ENCODE results near the gene AKR1C8.
"Not testable (repeated sequence)": the region's sequence is repeated elsewhere in the genome, so short reads cannot be mapped to it uniquely, and the experiment has no call there.

AKR1C8 gene

DNA sequence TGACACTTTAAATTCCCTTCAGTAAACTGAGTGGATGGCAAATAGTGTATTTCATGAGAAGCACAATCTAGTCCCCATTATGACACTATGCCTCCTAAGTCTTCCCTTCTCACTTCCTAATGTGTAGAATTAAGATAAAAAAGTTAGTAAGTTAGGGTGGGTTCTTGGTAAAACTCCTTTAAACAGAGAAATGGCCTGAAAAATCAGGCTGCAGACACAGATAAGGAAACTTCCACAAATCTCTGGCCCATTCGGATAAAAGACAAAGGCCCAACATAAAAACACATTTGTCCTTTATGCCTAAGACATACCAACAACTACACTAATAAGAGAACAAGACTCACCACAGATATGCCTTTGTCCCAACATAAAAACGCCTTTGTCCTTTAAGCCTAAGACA, 21.5 kb downstream of the AKR1C8 start:
- DNase-seq: no peak

DNA sequence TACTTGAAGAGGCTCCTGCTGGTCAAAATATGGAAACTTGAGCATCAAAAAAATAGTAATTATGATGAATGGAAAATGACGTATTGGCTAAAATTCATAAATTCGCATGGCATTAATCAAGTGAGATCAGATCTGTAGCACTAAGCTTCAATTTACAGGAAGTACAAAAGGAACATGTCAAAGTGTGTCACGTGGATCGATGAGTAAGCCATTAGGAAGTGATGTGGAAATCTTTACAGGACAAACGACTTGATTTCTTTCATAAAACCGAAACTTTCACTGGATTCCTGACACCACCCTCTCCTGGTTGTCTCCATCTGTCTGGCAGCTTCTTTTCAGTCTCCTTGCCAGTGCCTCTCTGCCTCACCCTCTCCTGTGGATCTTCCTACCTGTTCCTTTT, 25.8 kb downstream of the AKR1C8 start:
- no peak for DNase-seq

DNA sequence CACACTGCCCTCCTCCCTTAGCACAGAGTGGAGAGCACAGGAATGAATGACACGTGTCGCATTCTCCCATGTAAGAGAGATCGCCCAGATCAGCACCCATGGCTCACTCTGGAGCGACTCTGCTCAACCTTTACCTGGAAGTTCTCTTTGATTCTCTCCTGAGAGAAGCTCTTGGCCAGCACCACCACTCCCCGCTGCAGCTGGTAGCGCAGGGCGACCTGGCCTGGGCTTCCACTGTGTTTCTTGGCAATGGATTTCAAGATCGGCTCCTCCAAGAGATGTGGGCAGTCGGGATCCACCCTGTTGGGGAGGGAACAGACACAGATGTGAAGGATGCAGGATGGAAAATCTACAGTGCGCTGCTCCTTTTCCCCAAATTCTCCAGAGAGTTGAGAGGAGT, 27.4 kb downstream of the AKR1C8 start:
- no peak for DNase-seq

DNA sequence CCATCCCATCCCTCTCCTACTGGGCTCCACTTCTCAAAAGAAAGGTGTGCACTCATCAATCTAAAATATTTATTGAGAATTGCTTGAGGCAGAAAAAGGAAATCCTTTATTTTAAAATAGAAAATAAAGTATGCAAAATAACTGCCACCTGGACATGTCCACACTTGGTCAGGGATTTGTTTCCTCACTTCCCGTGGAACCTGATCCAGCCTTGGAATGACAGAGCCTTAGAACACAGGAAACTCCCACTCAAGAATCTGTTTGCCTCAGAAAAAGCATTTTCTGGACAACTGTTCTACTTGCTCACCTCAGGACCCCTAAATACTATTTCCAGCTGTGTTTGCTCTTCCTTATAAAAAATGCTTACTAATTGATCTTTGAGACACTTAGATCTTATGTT, 29.0 kb downstream of the AKR1C8 start:
- no peak for DNase-seq

DNA sequence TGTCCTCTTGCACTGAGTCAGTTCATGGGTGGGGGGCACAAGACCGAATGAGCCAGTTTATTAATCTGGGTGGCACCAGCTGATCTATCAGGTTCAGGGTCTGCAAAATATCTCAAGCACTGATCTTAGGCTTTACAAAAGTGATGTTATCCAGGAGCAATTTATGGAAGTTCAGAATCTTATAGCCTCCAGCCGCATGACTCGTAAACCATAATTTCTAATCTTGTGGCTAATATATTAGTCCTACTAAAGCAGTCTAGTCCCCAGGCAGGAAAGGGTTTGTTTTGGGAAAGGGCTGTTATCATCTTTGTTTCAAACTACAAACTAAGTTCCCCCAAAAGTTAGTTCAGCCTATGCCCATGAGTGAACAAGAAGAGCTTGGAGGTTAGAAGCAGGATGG, 33.9 kb downstream of the AKR1C8 start:
- no peak for DNase-seq

DNA sequence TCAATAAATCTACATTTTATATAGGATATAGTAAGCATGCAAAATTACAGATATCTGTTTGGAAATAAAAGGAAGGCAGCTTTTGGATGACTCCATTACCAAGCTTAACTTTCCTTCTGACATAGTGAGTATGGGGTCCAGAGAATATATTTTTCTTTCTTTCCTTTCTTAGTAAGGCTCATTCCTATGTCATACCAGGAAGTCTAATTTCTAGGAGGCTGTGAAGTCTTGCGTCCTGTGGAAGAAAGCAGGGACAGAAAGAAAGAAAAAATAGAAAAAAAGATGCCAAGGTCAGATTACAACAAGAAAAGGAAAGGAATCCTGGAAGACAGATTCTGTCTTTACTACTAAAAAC, 36.3 kb downstream of the AKR1C8 start:
- no peak for DNase-seq

DNA sequence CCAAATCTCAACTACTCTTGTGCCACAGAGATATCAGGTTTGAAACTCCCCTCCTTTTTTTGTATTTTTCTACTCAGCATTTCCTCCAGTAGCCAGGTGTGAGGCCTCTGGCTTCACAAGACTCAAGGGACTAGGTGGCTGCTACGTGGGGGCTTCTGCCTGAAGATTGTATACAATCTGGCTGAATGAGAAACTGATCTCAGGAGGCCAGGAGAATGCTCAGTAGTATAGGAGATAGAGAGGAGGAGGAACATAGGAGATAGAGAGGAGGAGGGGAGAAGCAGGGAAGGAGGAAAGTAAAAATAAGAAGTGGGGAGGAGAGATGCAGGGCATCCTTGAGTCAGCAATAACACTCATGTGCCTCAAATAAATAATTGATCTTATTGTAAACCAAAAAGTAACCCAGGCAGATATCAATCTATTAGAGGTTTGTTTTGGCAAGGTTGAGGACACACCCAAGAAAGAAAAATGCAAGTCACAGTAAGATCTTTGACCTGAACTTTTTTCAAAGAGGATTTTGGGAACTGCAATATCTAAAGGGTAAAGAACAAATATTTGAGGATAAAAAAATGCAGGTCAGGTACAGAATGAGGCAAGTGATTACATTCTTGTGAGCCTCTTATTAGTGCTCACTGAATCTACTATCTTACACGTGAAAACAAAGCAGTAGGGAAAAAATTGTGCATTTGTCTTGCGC, 36.8 kb downstream of the AKR1C8 start:
- no peak for DNase-seq

DNA sequence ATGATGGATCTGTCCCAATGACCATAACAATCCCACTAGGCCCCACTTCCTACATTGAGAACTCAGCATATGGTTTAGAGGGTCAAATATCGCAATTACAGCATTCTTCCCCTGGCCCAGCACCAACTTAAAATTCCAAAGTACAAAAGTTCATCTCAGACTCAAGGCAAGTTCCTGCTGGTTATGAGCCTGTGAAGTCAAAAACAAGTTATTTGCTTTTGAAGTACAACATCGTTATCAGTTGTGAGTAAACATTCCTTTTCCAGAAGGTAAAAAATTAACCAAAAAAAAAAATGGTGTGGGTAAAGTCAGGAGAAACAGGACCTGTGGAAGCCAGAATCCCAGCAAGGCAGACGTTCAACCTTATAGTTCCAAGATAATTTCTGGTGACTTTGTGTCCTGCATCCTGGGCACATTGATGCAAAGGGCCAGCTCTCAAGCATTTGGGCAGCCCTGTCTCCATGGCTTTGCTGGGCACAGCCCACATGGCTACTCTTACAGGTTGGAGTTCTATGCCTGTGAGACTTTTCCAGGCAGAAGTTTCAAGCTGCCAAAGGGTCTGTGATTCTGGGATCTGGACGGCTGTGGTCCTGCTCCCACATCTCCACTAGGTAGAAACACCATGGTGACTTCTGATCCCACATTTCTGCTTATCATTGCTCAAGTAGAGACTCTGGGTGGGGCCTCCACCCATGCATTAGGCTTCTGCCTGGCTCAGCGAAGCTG, 37.5 kb downstream of the AKR1C8 start:
- no peak for DNase-seq

DNA sequence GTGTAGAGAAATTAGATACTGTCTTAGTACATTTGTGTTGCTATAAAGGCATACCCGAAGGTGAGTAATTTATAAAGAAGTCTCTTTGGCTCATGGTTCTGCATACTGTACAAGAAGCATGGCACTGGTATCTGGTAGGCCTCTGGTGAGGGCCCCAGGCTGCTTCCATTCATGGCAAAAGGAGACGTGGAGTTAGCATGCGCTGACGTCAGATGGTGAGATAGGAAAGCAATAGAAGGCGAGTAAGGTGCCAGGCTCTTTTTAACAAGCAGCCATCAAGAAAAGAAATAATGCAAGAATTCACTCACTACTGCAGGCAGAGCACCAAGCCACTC, 38.1 kb downstream of the AKR1C8 start:
- DNase-seq: no peak

DNA sequence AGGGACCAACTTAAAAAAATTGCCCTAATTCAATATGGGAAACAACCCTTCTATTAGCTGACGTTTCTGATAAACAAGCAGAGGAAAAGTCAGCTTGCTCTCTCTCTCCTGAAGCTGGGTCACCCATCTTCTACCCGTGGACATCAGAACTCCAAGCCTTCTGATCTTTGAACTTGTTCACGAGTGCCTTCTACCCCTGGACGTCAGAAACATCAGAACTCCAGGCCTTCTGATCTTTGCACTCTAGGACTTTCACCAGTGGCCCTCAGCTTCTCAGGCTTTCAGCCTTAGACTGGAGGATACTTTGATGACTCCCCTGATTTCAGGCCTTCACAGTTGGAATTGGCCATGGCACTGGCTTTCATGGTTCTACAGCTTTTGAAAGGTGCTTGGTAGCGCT, 41.8 kb downstream of the AKR1C8 start:
- DNase-seq: no peak

DNA sequence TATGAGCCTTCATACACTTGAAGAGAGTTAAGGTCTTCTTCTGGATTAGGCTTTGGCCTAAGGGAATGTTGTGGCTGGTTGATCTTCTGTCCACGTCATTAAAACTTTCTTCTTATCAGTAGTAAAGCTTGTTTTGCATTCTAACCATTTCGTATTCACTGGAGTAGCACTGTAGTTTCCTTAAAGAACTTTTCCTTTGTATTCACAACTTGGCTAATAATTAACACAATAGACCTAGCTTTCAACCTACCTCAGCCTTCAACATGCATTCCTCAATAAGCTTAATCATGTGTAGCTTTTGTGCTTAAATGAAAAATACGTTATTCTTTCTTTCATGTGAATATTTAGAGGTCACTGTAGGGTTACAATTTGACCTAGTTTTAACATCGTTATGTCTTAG, 42.8 kb downstream of the AKR1C8 start:
- DNase-seq: no peak

DNA sequence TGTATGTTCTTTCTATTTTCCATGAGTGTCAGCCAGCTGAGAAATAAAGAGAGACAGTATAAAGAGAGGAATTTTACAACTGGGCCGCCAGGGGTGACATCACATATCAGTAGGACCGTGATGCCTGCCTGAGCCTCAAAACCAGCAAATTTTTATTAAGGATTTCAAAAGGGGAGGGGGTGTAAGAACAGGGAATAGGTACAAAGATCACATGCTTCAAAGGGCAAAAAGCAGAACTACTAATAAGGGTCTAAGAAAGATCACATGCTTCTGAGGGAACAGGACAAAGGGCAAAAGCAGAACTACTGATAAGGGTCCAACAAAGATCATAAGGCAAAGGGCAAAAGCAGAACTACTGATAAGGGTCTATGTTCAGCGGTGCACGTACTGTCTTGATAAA, 47.3 kb downstream of the AKR1C8 start:
- DNase-seq: not testable (repeated sequence)

DNA sequence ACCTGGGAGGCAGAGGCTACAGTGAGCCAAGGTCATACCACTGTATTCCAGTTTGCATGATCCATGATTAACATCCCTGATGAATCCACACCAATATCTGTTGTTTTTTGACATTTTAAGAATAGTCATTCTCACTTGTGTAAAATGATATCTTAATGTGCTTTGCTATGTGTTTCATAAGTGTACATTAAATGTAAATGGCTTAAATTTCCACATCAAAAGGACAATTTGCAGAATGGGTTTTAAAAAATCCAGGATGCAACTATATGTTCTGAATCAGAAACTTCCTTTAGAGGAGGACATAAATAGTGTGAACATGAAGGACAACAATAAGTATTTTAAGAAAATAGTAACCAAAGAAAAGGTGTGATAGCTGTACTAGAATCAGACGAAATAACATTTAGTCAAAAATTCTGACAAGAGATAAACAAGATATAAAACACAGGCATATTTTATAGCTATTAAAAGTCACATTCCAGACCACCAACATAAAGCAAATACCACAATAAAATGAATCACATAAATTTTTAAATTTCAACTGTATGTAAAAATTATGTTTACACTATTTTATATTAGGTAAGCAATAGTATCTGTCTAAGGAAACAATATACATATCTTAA, 48.4 kb downstream of the AKR1C8 start:
- DNase-seq: no peak

DNA sequence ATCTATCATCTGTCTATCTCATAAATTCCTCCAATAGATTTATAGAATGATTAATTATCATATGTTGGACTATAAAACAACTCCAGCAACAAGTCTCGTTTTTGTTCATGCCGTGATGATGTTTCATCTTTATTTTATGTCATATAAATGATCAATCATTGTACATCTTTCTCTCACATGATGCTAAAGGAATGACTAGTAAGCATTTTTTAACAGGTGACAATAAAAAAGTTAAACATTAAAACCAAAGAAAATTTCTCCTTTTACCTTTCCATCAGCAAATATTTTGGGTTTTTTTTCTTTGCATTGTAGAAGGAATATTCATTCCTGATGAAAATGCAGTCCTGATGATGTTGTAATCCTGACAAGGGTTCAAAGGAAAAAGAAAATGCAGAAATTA, 49.4 kb downstream of the AKR1C8 start:
- DNase-seq: no peak

DNA sequence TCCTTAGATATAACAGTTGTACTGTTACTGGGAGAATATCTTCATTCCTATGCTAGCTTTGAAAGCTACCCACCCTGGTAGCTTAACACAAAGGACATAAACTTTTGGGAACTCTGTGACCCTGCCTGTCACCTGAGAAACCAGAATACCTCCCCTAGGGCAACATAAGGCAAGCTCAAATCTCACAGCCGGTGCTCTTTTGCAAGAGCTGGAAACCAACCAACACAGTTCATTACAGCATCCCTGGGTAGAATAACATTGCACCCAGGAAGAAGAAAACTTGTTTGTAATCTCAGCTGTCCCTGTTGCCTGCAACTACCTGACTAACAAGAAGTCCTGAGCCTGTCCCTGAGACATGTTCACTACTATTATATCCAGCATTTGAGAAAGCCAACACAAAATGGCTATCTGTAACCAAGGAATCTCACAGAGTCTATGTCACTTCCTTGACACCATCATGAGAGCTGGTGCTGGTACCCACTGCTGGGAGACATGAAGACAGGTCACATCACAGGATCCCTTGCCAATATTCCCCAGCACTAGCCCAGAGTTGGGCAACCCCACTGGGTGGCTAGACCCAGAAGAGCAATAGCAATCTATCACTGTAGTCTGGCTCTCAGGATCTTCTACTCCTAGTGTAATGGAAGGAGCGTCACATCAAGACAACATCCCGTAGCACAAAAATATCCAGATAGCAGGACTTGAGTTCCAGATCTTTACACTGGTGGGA, 59.5 kb downstream of the AKR1C8 start:
- no peak for DNase-seq

DNA sequence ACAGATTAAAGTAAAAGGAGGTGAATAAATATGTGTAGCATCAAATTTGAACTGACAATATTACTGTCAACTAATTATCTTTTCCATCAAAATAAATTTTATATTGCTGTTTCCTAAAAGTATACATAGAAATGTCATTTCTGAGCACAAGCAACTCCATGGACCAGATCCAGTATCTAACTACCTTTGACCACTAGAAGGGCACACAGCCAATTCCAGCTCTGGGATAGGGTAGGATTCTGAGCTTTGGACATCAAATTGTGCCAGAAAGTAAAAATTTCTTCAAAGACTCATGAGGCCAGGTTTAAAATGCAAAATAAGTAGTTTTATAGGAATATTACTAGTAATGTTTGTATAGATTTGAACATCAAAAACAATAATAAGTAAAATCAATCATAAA, 61.1 kb downstream of the AKR1C8 start:
- DNase-seq: no peak

DNA sequence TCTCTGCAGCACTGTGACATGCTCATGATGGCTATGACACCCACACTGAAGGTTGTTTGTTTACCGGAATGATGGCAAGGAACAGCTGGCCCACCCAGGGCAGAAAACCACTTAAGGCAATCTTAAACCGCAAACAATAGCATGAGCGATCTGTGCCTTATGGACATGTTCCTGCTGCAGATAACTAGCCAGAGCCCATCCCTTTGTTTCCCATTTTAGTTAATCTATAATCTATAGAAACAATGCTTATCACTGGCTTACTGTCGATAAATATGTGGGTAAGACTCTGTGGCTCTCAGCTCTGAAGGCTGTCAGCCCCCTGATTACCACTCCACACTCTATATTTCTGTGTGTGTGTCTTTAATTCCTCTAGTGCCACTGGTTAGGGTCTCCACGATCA, 65.0 kb downstream of the AKR1C8 start:
- DNase-seq: not testable (repeated sequence)

DNA sequence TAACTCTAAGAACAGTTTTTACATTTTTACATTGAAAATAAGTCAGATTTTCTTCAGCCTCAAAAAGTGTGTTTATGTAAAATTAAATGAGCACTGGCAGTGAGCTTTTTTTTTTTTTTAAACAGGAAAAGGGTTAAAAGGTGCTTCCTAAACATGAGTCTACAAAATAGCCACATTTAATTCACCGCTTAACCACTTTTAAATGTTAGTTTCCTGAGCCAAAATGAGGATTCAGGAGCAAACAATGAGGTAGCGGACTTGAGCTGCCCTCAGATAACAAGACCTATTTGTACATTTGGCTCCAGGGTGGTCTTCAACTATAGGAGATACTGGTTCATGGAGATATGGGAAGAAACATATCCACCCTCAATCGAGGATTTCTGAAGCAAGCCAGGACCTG, 67.9 kb downstream of the AKR1C8 start:
- DNase-seq: no peak

DNA sequence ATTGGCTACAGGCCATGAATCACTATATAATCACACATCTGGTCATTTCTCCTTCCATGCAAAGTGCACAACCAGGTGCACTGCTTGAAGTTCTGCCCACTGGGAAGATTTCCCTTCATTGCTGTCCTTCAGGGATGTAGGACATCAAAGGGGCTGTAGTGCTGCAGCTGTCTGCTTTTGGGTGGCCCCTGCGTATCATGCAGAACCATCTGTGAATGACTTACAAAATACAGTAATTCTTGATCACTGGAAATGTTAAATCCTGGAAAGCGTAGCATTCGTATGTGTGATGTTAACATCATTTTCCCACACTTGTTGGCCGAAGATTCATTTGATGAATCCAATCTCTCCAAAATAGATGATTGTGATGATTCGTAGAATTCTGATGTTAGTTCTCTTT, 68.3 kb downstream of the AKR1C8 start:
- no peak for DNase-seq

DNA sequence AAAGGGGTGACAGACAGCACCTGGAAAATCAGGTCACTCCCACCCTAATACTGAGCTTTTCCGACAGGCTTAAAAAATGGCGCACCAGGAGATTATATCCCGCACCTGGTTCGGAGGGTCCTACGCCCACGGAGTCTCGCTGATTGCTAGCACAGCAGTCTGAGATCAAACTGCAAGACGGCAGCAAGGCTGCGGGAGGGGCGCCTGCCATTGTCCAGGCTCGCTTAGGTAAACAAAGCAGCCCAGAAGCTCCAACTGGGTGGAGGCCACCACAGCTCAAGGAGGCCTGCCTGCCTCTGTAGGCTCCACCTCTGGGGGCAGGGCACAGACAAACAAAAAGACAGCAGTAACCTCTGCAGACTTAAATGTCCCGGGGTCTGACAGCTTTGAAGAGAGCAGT, 75.1 kb downstream of the AKR1C8 start:
- DNase-seq: not testable (repeated sequence)

DNA sequence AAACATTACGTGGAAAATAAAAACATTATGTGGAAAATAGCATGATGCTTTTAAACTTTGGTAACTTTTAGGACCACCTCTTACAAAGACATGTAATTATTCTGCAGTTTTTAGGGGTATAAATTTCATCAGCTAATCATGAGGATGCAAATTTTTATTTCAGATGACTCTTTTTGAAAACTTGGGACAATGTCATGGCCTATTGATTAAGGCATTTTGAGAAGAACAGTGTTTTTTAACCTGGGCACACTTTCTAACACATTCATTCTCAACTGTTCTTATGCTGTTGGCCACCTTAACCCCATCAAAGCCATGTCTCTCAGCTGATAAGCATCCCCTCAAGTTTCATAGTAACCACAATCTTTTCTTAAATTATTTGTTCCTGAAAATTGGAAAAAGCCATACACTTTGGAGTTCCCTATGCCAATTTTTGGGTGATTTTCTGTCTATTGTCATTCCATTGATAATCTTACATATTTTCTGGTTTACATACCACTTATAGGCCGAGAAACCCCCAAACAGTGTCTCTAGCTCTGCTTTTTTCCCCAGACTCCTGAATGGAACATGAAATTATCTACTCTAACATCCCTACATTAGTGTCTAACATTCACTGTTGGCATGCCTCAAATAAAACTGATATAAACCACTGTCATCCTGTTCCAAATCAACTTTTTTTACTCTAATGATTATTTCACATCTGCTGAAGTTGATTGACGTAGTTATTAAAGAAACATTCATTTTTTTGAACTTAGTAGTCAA, 76.1 kb downstream of the AKR1C8 start:
- no peak for DNase-seq

DNA sequence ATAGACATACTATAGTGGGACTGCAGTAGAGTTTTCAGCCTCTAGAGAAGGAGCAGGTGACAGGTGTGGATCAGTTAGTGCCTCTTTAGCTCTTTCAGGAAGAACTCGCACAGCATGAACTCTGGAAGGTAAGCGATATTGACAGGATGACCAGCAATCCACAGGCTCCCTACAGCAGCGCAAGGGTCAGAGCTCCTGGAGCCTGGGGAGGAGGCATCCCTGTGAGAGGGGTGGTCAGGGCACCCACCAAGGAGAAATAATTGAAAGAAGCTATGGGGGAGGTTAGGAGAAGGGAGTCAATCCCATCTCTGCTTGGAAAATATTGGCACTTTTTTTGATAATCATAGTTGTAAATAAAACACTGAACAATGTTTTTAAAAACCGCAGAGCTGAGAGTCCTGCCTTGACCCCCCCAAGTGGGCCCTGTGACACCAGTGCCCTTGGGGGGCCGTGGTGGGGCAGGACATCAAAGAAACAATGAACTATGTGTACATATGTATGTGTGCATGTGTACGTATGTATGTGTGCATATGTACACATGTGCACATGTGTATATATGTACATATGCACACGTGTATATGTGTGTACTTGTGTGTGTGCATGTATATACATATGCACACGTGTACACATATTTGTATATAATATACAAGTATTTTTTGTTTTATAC, 77.0 kb downstream of the AKR1C8 start:
- DNase-seq: no peak

DNA sequence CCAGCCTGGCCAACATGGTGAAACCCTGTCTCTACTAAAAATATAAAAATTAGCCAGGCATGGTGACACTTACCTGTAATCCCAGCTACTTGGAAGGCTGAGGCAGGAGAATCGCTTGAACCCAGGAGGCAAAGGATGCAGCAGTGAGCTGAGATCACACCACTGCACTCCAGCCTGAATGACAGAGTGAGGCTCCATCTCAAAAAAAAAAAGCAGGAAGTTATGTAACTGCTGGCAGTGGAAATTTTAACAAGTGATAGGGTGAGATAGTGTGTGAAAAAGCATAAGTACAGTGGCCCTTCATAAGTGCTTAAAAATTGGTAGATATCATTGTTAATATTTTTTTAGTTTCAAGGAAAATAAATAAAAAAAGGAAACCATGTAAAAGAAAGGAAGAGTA, 78.4 kb downstream of the AKR1C8 start:
- no peak for DNase-seq
